A549 (cell line): Measurements from ENCODE around the gene CHN1. TPM values are rescaled to one million over a fixed set of nuclear protein-coding genes. Genes with fewer than 3 reads are reported as not detected.

ENCODE experiments used
- ATAC-seq, 2 experiments: fragments of 200-7000 bp in 1 of 2; fragments of >200 bp in 1 of 2; cut with Nextera tagmentation in 1 of 2; cut with Tn5 transposase in 1 of 2; 3 replicates each; pipeline versions ENCODE4 v1.8.0 to v1.9.1; 2018 to 2020; ENCODE audit warnings: mild to moderate bottlenecking in 1 of 2, moderate library complexity in 1 of 2
- CTCF ChIA-PET: fragments of 300-600 bp; sonication (Branson Sonifier 250); formaldehyde crosslinking; extraction: SDS; loops from one replicate; lab custom pipeline; 2021; ENCODE audit warnings: antibody characterized with exemption, inconsistent platforms; lab: Yijun Ruan, JAX
- POLR2A ChIA-PET: fragments of 350-600 bp; formaldehyde crosslinking; extraction: SDS; loops from one replicate; lab custom pipeline; 2021; ENCODE audit warnings: antibody characterized with exemption, inconsistent platforms; lab: Yijun Ruan, JAX
- DNase-seq, 2 experiments: peaks; one replicate each; pipeline versions ENCODE4 v3.0.0 to v3.0.0-alpha.2; 2011 to 2016; ENCODE audit warnings: low read depth in 1 of 2, low spot score in 1 of 2
- FAIRE-seq: peaks from 2 replicates; lab custom pipeline; 2011; peaks lifted over from hg19 to GRCh38; lab: Jason Lieb, UNC
- H3K27ac ChIP-seq, 2 experiments: fragments of >200 bp; sonication (Bioruptor Twin); formaldehyde crosslinking; 3 replicates each; pipeline ENCODE4 v1.5.1; 2016 to 2017
- H3K4me1 ChIP-seq: fragments of >200 bp; sonication (Bioruptor Twin); formaldehyde crosslinking; 3 replicates; pipeline ENCODE4 v1.6.1; 2016
- H3K4me2 ChIP-seq: fragments of >200 bp; sonication (Bioruptor Twin); formaldehyde crosslinking; 3 replicates; pipeline ENCODE4 v1.6.1; 2016
- H3K4me3 ChIP-seq: fragments of >200 bp; sonication (Bioruptor Twin); formaldehyde crosslinking; 3 replicates; pipeline ENCODE4 v1.5.1; 2016
- H3K9me3 ChIP-seq: fragments of >200 bp; sonication (Bioruptor Twin); formaldehyde crosslinking; 3 replicates; pipeline ENCODE4 v1.6.1; 2016
- CEBPB ChIP-seq, 2 experiments: fragments of >200 bp in 1 of 2; sonication (Bioruptor Twin) in 1 of 2; formaldehyde crosslinking in 1 of 2; IDR thresholded peaks; 2 replicates each; pipeline ENCODE4 v1.6.1; 2012 to 2016
- EHF ChIP-seq: fragments of 250-450 bp; sonication (Bioruptor Pico); IDR thresholded peaks from 2 replicates; pipeline ENCODE4 v1.5.0; 2020; ENCODE audit warnings: mild to moderate bottlenecking
- EP300 ChIP-seq, 2 experiments: fragments of >200 bp; sonication (Bioruptor Twin); formaldehyde crosslinking; IDR thresholded peaks; 2 replicates in 1 of 2; 3 replicates in 1 of 2; pipeline ENCODE4 v1.6.1; 2016 to 2017
- GATA3 ChIP-seq: IDR thresholded peaks from 2 replicates; pipeline ENCODE4 v1.6.1; 2012; ENCODE audit warnings: borderline replicate concordance
- PHF8 ChIP-seq: fragments of 200-600 bp; sonication (generic); IDR thresholded peaks from 2 replicates; pipeline ENCODE4 v1.6.1; 2016; ENCODE audit warnings: low read depth, mild to moderate bottlenecking, antibody characterized with exemption, moderate library complexity, borderline replicate concordance
- POLR2A ChIP-seq: IDR thresholded peaks from 2 replicates; pipeline ENCODE4 v1.6.1; 2012; ENCODE audit warnings: mild to moderate bottlenecking, low read length
- RAD21 ChIP-seq, 2 experiments: fragments of >200 bp in 1 of 2; sonication (Bioruptor Twin) in 1 of 2; formaldehyde crosslinking in 1 of 2; IDR thresholded peaks in 1 of 2; conservative IDR thresholded peaks in 1 of 2; 2 replicates in 1 of 2; 3 replicates in 1 of 2; pipeline ENCODE4 v1.6.1; 2012 to 2018; ENCODE audit warnings: inconsistent platforms in 1 of 2
- RCOR1 ChIP-seq: fragments of 150-350 bp; IDR thresholded peaks from 2 replicates; pipeline ENCODE4 v1.6.1; 2014; ENCODE audit warnings: antibody characterized with exemption, low read length, low read depth
- REST ChIP-seq: fragments of 200-600 bp; sonication (generic); IDR thresholded peaks from 2 replicates; pipeline ENCODE4 v1.6.1; 2016; ENCODE audit warnings: antibody characterized with exemption, mild to moderate bottlenecking, moderate library complexity
- RNF2 ChIP-seq: fragments of 200-600 bp; sonication (generic); IDR thresholded peaks from 2 replicates; pipeline ENCODE4 v1.6.1; 2016; ENCODE audit warnings: low read depth, mild to moderate bottlenecking, antibody characterized with exemption, moderate library complexity, borderline replicate concordance
- SREBF2 ChIP-seq: fragments of 450-650 bp; IDR thresholded peaks from 2 replicates; pipeline ENCODE4 v1.6.1; 2014; ENCODE audit warnings: mild to moderate bottlenecking, moderate library complexity
- USF2 ChIP-seq: fragments of 450-650 bp; IDR thresholded peaks from 2 replicates; pipeline ENCODE4 v1.6.1; 2014; ENCODE audit warnings: antibody characterized with exemption
- ZFP36 ChIP-seq: fragments of 450-650 bp; IDR thresholded peaks from 2 replicates; pipeline ENCODE4 v1.6.1; 2014; ENCODE audit warnings: borderline replicate concordance; ENCODE audit not compliant: partially characterized antibody
- ZSCAN20 ChIP-seq: fragments of 250-450 bp; sonication (Bioruptor Pico); IDR thresholded peaks from 2 replicates; pipeline ENCODE4 v1.8.0; 2022; ENCODE audit warnings: mild to moderate bottlenecking, moderate library complexity
- WGBS: methylation state at CpG from one replicate; pipeline ENCODE4 v1.1.6; 2017; ENCODE audit errors: missing lambda C conversion rate; 5-methylcytosine and 5-hydroxymethylcytosine counted together
- polyA plus RNA-seq, 4 experiments: library from polyadenylated mRNA; depleted of rRNA in 3 of 4; stranded (reverse); fragments of >200 nt; fragmentation: RNase III in 1 of 4; extraction: RNeasy Plus Mini Kit Qiagen cat#74134 plus additional on column Dnase treatment in 1 of 4; gene quantifications; 2 replicates in 3 of 4; 3 replicates in 1 of 4; pipeline ENCODE4 v1.2.3, GENCODE V29; 2011 to 2017

The CHN1 gene
- polyA plus RNA-seq, 2 of the 4 experiments (the other 2 are of a cell fraction): 20.9 to 46.6 TPM

GRCh38 chr2:174914853-174915760 lies 90.1 kb downstream of the CHN1 start:
- POLR2A ChIA-PET: no interaction called here
- Histone ChIP-seq H3K9me3 (no peaks in the 10 kb centered on the region), H3K4me2 (no peak overlapping the region), H3K4me3 (no peak overlapping the region), H3K27ac (no peak overlapping the region), H3K4me1 (no peaks in the 10 kb centered on the region)
- CTCF ChIA-PET: interaction anchor here (0.6 to 1.2 kb wide), 3 partner anchors 52 to 144 kb away, joined by 3 to 5 read pairs (median 3); no protein-coding TSS in a partner anchor
- WGBS: 94% methylated on average over 7 of the region's 7 CpGs
- TF ChIP-seq REST (no peak), EP300 (IDR thresholded peaks at IDR 0.05) (no peak), GATA3 (no peak), USF2 (no peak)
- FAIRE-seq (no peak), DNase-seq (no peak), ATAC-seq (no peak)

GRCh38 chr2:174908284-174908683 lies 96.9 kb downstream of the CHN1 start:
- no peak for ATAC-seq
- POLR2A ChIA-PET: no interaction called here
- 84% methylated on average over 3 of the region's 3 CpGs for WGBS
- no peak for FAIRE-seq
- no peak overlapping the region for H3K4me3 ChIP-seq
- TF ChIP-seq PHF8 (no peak), RCOR1 (no peak)
- DNase-seq: no peak
- H3K9me3 ChIP-seq: no peaks in the 10 kb centered on the region
- CTCF ChIA-PET: no interaction called here
- no peak overlapping the region for H3K27ac ChIP-seq
- H3K4me2 ChIP-seq: no peak overlapping the region
- no peaks in the 10 kb centered on the region for H3K4me1 ChIP-seq

- Histone ChIP-seq H3K9me3 (no peaks in the 10 kb centered on the region), H3K4me3 (no peak overlapping the region), H3K4me2 (no peak overlapping the region), H3K27ac (no peak overlapping the region), H3K4me1 (no peaks in the 10 kb centered on the region)
- ChIA-PET POLR2A (no interaction called here), CTCF (no interaction called here)
- 84% methylated on average over 1 of the region's 1 CpG for WGBS
- FAIRE-seq (no peak), DNase-seq (no peak), ATAC-seq (no peak)
- no peak for TF ChIP-seq ZSCAN20 (CRISPR knock-in tag)
- TF ChIP-seq RAD21 (conservative IDR thresholded peaks at IDR 0.05 in 1 of 2, IDR thresholded peaks at IDR 0.05 in 1 of 2): no peak
- peak in 1 of 2 experiments; percentile 21; a peak in 1 of 4 replicates for TF ChIP-seq CEBPB (IDR thresholded peaks at IDR 0.05)
- TF ChIP-seq EHF (CRISPR knock-in tag): no peak
- no peak for TF ChIP-seq ZFP36
- no peak for TF ChIP-seq POLR2A
- no peak for TF ChIP-seq RNF2
- no peak for TF ChIP-seq SREBF2
Observed at GRCh38 chr2:174903264-174903556, 102.0 kb downstream of the CHN1 start.
